ENCODE results near the gene MFRP.
A peak's percentile ranks its signal among the peaks of the same experiment; 100 is the strongest.
"Not testable (repeated sequence)": the region's sequence is repeated elsewhere in the genome, so short reads cannot be mapped to it uniquely, and the experiment has no call there.

Gene MFRP

GRCh38 chr11:119346605-119347004 lies at the start of gene MFRP:
TSS of gene MFRP (minus strand) at chr11:119346705. CDS start at chr11:119346513, 192 bp downstream.
- no peak for DNase-seq (ENCODE audit: low read depth in 1 of 2, low spot score in 1 of 2)

GRCh38 chr11:119391275-119391674 lies 44.8 kb upstream of the MFRP start:
- no peak for DNase-seq (ENCODE audit: low read depth in 1 of 2, low spot score in 1 of 2)

GRCh38 chr11:119389611-119390254 lies 43.2 kb upstream of the MFRP start:
- no peak for DNase-seq (ENCODE audit: low read depth in 1 of 2, low spot score in 1 of 2)

- DNase-seq (ENCODE audit: low read depth in 1 of 2, low spot score in 1 of 2) = no peak
These were observed 41.6 kb upstream of the MFRP start for GRCh38 chr11:119388103-119388502.

- DNase-seq (ENCODE audit: low read depth in 1 of 2, low spot score in 1 of 2) = no peak
These were observed 37.8 kb upstream of the MFRP start for GRCh38 chr11:119384332-119384731.

GRCh38 chr11:119382513-119382912 lies 36.0 kb upstream of the MFRP start:
- DNase-seq (ENCODE audit: low read depth in 1 of 2, low spot score in 1 of 2) = not testable (repeated sequence)

- no peak for DNase-seq (ENCODE audit: low read depth in 1 of 2, low spot score in 1 of 2)
These were observed 35.6 kb upstream of the MFRP start for GRCh38 chr11:119382101-119382500.

- DNase-seq (ENCODE audit: low read depth in 1 of 2, low spot score in 1 of 2) = peak; percentile 89 to 95
These were observed 34.9 kb upstream of the MFRP start, which contains the start of gene USP2 for GRCh38 chr11:119381181-119381988. TSS of gene USP2 (minus strand) at chr11:119381690. CDS start at chr11:119373480, 8,210 bp downstream.

- no peak for DNase-seq (ENCODE audit: low read depth in 1 of 2, low spot score in 1 of 2)
These were observed 34.3 kb upstream of the MFRP start for GRCh38 chr11:119380827-119381180.

GRCh38 chr11:119380160-119380826 lies 33.8 kb upstream of the MFRP start:
- DNase-seq (ENCODE audit: low read depth in 1 of 2, low spot score in 1 of 2) = no peak

- no peak for DNase-seq (ENCODE audit: low read depth in 1 of 2, low spot score in 1 of 2)
These were observed 32.5 kb upstream of the MFRP start for GRCh38 chr11:119378851-119379465.

- DNase-seq (ENCODE audit: low read depth in 1 of 2, low spot score in 1 of 2) = no peak
These were observed 31.6 kb upstream of the MFRP start for GRCh38 chr11:119377961-119378667.

GRCh38 chr11:119377112-119377901 lies 30.8 kb upstream of the MFRP start:
- no peak for DNase-seq (ENCODE audit: low read depth in 1 of 2, low spot score in 1 of 2)

- no peak for DNase-seq (ENCODE audit: low read depth in 1 of 2, low spot score in 1 of 2)
These were observed 29.8 kb upstream of the MFRP start for GRCh38 chr11:119376197-119376847.

- no peak for DNase-seq (ENCODE audit: low read depth in 1 of 2, low spot score in 1 of 2)
These were observed 29.1 kb upstream of the MFRP start for GRCh38 chr11:119375337-119376196.

GRCh38 chr11:119374632-119375336 lies 28.3 kb upstream of the MFRP start:
- no peak for DNase-seq (ENCODE audit: low read depth in 1 of 2, low spot score in 1 of 2)

- DNase-seq (ENCODE audit: low read depth in 1 of 2, low spot score in 1 of 2) = no peak
These were observed 27.6 kb upstream of the MFRP start for GRCh38 chr11:119373921-119374631.
